Osteocyte (in vitro differentiated cells): ENCODE results near the gene AP4E1. TPM values are rescaled to one million over a fixed set of nuclear protein-coding genes. Genes with fewer than 3 reads are reported as not detected.

ENCODE experiments used
- DNase-seq: peaks from one replicate; pipeline ENCODE4 v3.0.0; 2021; ENCODE audit warnings: mixed read lengths; ENCODE audit not compliant: unreplicated experiment; ENCODE audit errors: extremely low spot score
- H3K27ac Mint-ChIP-seq: one replicate; pipeline ENCODE4 v1.8.0; 2021; ENCODE audit warnings: mild to moderate bottlenecking, mixed read lengths; ENCODE audit not compliant: unreplicated experiment
- H3K27me3 Mint-ChIP-seq: one replicate; pipeline ENCODE4 v1.8.0; 2021; ENCODE audit warnings: mixed read lengths; ENCODE audit not compliant: unreplicated experiment
- H3K36me3 Mint-ChIP-seq: one replicate; pipeline ENCODE4 v1.8.0; 2021; ENCODE audit warnings: mixed read lengths; ENCODE audit not compliant: unreplicated experiment
- H3K4me1 Mint-ChIP-seq: one replicate; pipeline ENCODE4 v1.8.0; 2021; ENCODE audit warnings: mixed read lengths; ENCODE audit not compliant: unreplicated experiment
- H3K4me3 Mint-ChIP-seq: one replicate; pipeline ENCODE4 v1.8.0; 2021; ENCODE audit warnings: mild to moderate bottlenecking, moderate library complexity, mixed read lengths; ENCODE audit not compliant: unreplicated experiment
- H3K9me3 Mint-ChIP-seq: one replicate; pipeline ENCODE4 v1.8.0; 2021; ENCODE audit warnings: mixed read lengths; ENCODE audit not compliant: unreplicated experiment
- total RNA-seq: library from RNA; stranded (reverse); gene quantifications from 2 replicates; pipeline ENCODE4 v1.2.1, GENCODE V29; 2021
- TF ChIP-seq, protein P1 (sequence below): fragments of 200-600 bp; sonication (generic); IDR thresholded peaks from 2 replicates; pipeline ENCODE4 v1.5.0; 2021; ENCODE audit warnings: antibody characterized with exemption, mild to moderate bottlenecking, moderate library complexity

Gene AP4E1
- total RNA-seq, 1 donor from 2014 or later = 12.3 TPM

DNA sequence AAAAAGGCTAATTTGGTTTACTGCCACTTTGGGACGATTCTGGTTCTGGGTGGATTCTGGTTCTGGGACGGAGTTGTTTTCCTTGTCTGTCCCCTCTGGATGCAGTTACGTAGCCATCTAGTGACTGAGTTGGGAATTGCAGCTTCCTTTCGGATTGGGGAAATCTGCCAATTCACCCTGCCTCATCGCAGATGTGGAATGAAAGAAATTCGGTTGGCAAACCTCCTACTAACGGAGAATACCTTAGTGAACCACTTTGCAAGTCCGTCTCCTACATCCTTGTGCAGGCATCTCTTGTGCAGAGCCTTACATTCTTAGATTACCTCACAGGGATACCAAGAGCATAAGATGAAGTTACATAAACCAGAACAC, 31.5 kb upstream of the AP4E1 start:
- Mint-ChIP-seq H3K4me1 (peaks cover 21% of the 10 kb centered on the region), H3K36me3 (no peaks in the 10 kb centered on the region), H3K27me3 (peaks cover 17% of the 10 kb centered on the region), H3K4me3 (peak overlapping the region; percentile 68), H3K27ac (peak overlapping the region; percentile 80), H3K9me3 (no peaks in the 10 kb centered on the region)
- TF ChIP-seq, protein P1, sequence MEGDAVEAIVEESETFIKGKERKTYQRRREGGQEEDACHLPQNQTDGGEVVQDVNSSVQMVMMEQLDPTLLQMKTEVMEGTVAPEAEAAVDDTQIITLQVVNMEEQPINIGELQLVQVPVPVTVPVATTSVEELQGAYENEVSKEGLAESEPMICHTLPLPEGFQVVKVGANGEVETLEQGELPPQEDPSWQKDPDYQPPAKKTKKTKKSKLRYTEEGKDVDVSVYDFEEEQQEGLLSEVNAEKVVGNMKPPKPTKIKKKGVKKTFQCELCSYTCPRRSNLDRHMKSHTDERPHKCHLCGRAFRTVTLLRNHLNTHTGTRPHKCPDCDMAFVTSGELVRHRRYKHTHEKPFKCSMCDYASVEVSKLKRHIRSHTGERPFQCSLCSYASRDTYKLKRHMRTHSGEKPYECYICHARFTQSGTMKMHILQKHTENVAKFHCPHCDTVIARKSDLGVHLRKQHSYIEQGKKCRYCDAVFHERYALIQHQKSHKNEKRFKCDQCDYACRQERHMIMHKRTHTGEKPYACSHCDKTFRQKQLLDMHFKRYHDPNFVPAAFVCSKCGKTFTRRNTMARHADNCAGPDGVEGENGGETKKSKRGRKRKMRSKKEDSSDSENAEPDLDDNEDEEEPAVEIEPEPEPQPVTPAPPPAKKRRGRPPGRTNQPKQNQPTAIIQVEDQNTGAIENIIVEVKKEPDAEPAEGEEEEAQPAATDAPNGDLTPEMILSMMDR = peak; percentile 97
- DNase-seq = peak; percentile 91

DNA sequence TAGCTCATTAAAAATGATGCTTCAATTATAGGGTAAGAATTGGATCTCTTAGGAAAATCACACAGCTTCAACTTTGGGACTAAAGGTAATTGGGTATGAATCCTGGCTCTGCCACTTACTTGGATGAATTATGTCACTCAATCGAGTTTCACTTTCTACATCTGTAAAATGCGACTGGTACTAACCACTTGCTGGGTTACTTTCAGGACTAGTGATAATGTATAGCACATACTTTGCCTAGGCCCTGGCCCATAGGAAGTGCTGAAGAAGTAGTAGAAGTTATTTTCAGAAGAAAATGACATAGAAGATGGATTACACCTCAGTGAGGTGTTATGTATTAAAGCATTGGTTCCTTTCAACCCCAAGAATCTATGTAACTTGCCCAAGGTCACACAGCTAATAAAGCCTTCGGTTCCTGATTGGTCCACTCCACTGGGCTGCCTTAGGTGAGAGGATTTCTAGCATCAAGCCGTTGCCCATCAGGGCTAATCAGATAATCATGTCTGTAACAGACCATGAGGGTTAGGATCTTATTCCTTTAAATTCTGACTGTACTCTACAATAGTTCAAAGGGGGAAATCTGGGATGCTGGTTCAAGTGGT, 29.4 kb upstream of the AP4E1 start:
- no peak for DNase-seq
- Mint-ChIP-seq H3K27ac (no peak overlapping the region), H3K4me3 (no peak overlapping the region), H3K36me3 (no peaks in the 10 kb centered on the region), H3K27me3 (no peaks in the 10 kb centered on the region), H3K9me3 (no peaks in the 10 kb centered on the region), H3K4me1 (peaks cover 26% of the 10 kb centered on the region)
- TF ChIP-seq, protein P1 = no peak

DNA sequence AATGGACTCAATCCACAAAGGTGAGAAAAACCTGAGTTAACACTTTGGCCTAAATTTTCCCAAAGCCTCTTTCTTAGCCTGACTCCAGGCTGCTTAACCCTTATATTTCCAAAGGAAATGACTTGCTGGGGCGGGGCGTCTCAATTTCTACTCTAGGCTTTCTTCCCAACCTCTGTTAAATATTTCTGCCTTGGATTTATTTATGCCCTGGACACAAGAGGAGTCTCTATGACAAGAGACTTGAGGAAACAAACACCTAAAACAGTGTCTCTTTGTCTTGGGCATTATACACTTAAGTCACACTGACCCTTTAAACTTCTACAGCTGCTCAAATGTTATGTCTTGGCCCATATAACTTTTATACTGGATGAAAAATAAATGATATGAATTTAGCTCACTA, 28.3 kb upstream of the AP4E1 start:
- peaks cover 37% of the 10 kb centered on the region for H3K4me1 Mint-ChIP-seq

DNA sequence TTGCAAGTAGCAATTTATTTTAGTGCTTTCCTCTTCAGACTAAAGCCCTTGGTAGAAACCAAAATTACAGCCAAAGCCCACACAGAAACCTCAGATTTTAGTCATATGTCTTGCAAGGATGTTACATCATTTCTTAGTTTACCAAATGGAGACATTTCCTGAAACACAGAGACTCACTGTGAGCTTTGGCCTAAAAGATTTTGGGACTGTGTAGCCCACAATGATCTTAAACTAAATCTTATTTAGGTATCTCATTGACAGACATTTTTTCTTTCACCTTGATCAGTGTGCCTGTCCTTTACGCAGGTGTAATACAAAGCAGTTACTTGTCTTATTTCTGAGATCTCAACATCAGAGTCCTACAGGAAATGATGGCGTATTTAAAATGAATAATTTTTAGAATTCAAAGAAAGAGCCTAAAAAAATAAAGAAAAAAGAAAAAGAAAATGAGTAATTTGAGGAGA, 27.8 kb upstream of the AP4E1 start:
- no peak for DNase-seq
- H3K9me3 Mint-ChIP-seq = no peaks in the 10 kb centered on the region
- TF ChIP-seq, protein P1 = no peak
- H3K27ac Mint-ChIP-seq = peak overlapping the region; percentile 82
- H3K4me3 Mint-ChIP-seq = no peak overlapping the region
- H3K27me3 Mint-ChIP-seq = no peaks in the 10 kb centered on the region
- no peaks in the 10 kb centered on the region for H3K36me3 Mint-ChIP-seq
- H3K4me1 Mint-ChIP-seq = peaks cover 41% of the 10 kb centered on the region

More for the DNA sequence above, 28.3 kb upstream of the AP4E1 start:
- TF ChIP-seq, protein P1 = no peak
- H3K4me3 Mint-ChIP-seq = no peak overlapping the region
- no peak for DNase-seq
- H3K27me3 Mint-ChIP-seq = no peaks in the 10 kb centered on the region
- peak overlapping the region; percentile 82 for H3K27ac Mint-ChIP-seq
- H3K36me3 Mint-ChIP-seq = no peaks in the 10 kb centered on the region
- H3K9me3 Mint-ChIP-seq = no peaks in the 10 kb centered on the region

DNA sequence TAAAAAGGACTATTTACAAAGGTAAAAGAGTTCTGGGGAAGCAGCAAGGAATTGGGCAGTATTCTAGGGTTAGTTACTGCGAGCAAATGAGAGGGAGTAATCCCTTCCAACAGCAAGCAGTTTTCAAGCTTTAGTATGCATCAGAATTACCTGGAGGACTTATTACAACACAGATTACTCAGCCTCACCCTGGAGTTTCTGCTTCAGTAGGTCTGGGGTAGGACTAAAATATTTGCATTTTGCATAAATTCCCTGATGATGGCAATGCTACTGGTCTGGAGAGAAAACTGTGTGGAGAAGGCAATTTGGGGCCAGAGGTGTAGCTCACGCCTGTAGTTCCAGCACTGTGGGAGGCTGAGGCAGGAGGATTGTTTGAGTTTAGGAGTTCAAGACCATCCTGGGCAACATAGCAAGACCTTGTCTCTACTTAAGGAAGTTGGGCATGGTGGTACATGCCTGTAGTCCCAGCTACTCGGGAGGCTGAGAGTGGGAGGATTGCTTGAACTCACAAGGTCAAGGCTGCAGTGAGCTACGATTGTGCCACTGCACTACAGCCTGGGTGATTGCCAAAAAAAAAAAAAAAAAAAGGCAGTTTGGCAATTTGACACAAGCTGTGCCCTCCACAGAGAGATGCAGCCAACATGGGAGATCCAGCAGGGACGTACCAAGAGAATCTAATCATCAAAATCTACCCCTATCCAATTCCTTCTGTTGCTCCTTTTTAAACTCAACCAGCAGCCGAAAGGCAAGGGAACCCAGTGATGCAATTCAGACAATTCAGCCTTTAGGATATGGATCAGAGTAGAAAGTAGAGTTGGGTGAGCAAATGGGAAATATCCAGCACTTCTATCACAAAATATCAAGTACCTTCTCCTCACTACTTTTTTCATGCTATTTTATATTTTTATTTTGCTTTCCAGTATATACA, 27.1 kb upstream of the AP4E1 start:
- TF ChIP-seq, protein P1 = no peak
- H3K27ac Mint-ChIP-seq = peak overlapping the region; percentile 82
- H3K4me1 Mint-ChIP-seq = peaks cover 48% of the 10 kb centered on the region

More for the DNA sequence above, 27.1 kb upstream of the AP4E1 start:
- Mint-ChIP-seq H3K27me3 (no peaks in the 10 kb centered on the region), H3K36me3 (no peaks in the 10 kb centered on the region), H3K9me3 (no peaks in the 10 kb centered on the region), H3K4me3 (no peak overlapping the region)
- DNase-seq = no peak
